ENCODE data around the gene ZNF354C.

ZNF354C gene

DNA sequence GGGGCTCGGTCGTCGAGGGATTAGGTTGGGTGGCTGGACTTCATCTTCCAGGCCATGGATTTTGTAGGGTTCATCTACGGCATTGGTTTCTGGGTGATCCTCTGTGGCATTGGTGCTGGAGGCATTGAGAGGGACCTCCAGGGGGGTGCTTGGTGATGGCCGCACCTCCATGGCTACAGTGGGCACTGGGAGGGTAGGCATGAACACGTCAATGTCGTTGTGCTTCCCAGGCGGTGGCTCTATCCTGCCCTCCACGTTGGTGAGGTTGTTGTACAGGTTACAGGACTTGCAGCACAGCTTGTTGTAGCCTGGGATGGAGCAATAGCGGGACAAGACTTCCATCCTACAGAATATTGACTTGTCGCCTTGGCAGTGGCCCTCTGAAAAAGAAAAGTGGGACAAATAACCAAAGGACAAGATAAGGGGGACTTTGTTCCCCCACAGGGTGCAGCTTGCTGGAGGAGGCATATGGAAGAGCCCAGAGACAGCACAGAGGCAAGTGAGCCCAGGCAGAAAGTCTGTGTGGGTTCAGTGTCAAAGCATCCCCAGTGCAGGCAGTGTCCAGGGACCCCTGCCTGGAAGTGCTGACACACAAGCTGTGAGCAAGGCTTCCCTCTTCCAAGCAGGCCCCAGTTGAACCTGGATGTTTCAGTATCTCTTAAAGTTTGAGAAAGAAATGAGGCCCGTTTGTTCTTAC lies 53.9 kb downstream of the ZNF354C start:
- no peak for DNase-seq

DNA sequence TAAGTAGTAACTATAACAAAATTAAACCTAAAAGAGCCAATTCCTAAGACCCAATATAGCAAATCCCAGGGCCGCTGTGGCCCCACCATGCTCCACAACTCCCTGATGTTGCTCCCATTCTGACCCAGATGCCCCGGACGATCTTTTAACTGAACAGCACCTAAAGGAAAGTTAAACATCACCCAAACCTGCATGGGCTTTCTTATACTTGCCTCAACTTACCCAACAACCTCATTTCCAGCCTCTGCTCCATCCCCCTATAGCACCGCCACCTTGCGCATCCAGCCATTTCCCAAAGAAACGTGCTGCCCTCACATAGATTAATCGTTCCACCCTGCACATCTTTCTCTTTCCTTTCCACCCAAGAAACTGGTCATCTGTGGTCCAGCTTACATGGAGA lies 54.6 kb downstream of the ZNF354C start:
- DNase-seq = no peak

- DNase-seq = no peak
These were observed 55.1 kb downstream of the ZNF354C start for GRCh38 chr5:179115307-179115706.

GRCh38 chr5:179115845-179116524 lies 55.8 kb downstream of the ZNF354C start:
- DNase-seq = no peak

GRCh38 chr5:179118338-179118737 lies 58.2 kb downstream of the ZNF354C start:
- no peak for DNase-seq

- no peak for DNase-seq
These were observed 58.7 kb downstream of the ZNF354C start for GRCh38 chr5:179118756-179119414.

GRCh38 chr5:179119415-179120170 lies 59.4 kb downstream of the ZNF354C start:
- no peak for DNase-seq

DNA sequence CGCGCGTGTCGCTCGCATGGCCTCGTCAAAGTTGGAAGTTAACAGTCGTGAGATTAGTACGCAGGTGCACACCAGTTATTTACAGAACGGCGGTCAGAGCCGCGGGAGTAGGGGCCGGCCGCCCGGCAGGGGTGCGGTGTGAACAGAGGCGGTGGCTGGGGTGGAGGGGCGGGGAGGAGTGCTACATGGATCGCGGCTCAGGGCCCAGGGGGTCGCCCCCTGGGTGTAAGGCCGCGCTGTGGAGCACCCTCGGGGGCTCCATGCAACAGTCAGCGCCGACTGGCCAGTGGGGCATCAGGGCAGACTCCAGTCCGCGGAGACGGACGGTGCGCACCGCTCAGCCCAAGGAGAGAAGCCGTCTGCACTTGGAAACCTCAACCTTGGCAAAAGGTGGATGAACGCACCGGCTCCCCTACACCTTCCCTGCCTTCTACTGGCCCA lies 60.3 kb downstream of the ZNF354C start:
- DNase-seq = no peak

- no peak for DNase-seq
These were observed 60.9 kb downstream of the ZNF354C start for GRCh38 chr5:179120951-179121666.

- DNase-seq = no peak
These were observed 61.5 kb downstream of the ZNF354C start for GRCh38 chr5:179121667-179122111.

DNA sequence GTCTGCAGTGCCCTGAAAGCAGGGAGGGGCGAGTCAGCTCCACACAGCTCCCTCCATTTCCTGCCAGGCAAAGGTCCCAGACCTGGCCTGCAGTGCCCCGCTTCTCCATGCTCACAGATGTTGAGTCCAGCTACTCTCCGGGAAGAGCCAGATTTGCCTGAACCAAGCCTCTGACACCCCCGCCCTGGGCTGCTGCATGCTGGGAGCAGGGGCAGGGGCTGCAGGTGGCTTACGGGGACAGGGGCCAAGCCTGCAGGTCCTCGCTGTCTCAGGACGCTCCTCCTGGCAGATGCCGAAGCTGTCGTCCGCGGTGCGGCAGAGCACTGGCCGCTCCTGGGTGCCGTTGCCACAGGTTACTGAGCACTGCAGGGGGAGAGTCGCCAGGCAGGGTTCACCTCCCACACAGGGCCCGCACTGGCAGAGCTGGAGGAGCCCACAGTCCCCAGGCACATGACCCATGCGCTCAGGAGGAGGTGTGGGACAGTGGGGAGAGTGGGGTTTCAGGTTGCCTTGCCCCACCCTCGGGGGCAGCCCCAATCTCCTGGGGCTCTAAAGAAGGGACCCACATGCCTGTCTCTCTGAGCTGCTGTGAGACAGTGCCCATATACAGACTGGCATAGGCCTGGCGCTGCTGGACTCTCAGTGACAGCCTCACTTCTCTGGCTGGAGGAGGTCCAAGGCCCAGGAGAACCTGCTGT lies 62.4 kb downstream of the ZNF354C start:
- DNase-seq = no peak

- DNase-seq = no peak
These were observed 62.9 kb downstream of the ZNF354C start for GRCh38 chr5:179123109-179123426.

- no peak for DNase-seq
These were observed 63.5 kb downstream of the ZNF354C start for GRCh38 chr5:179123491-179124272.

DNA sequence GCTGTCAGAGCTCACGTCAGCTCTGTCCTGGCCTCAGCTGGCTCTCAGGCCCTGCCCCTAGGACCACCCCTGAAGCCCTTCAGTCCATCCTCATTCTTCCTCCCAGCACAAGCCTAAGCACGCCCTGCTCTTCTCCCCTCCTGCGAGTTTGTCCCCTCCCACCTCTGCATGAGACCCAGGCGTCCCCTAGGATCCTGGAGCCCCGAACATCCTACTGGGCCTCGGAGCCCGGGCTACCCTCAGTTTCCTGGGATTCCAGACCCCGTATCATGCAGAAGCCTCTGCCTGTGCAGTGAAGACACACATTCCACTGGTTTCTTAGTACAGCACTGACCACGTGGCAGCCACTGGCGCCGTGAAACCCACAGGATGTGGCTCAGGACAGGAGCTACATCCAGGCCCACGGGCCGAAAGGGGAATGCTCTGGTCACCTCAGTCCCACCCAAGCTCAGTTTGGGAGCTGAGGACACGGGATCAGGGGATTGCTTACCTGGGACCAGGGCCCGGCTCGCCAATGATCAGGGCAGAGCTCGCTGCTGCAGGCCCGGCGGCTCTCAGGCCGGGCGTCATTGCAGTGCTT lies 64.2 kb downstream of the ZNF354C start:
- DNase-seq = no peak

GRCh38 chr5:179124853-179125788 lies 64.9 kb downstream of the ZNF354C start:
- no peak for DNase-seq

DNA sequence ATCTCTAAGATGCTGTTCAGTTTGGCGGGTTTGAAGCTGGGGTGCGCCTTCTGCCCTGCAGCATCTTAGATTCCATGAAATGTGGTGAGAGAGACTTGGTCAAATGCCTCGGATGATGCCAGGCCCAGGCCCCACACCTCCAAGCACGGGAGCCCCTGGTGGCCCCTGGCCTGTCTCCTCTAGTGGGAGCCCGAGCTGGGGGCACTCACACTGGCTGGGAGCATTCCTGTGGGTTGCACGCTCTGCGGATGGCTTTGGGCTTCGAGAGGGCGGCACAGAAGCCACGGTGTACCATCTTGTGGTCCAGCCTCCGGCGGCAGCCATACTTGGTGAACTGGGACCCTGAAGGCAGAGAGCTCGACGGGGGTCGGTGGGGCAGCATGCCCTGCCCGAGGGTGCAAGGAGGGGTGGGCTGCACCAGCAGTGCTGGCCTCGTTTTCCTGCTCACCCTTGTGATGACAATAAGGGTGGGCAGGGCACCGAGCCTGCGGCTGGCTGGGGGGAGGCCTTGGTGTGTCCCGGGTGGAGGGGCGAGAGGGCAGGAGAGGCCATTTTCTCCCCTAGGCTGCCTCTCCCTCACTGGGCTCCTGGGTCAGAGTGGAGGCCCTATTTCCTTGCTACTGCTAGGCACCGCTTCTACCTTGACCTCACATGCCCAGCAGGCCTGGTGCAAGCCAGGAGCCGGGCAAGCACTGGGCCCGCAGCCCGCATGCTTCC lies 65.8 kb downstream of the ZNF354C start:
- DNase-seq = no peak

DNA sequence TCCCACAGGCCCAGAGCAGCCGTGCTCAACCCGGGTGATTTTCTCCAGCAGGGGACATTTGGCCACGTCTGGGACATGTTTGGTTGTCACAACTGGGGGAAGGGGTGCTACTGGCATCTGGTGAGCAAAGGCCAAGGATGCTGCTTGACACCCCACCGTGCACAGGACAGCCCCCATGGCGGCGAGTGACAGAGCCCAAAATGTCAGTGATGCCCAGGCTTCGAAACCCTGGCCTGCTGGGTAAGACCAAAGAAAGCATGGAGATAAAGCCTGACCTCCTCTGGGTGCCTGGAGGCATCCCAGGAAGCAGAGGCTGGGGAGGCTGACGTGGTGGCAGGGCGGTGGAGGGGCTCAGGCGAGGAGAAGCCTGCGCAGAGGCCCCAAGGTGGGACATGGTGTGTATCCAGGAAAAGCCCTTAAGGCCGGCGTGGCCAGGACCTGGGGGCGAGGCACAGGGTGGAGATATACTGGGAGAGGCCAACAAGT lies 66.4 kb downstream of the ZNF354C start:
- DNase-seq = no peak

- no peak for DNase-seq
These were observed 67.2 kb downstream of the ZNF354C start for GRCh38 chr5:179127136-179128040.

All from GF-D8 (cell line).